ENCODE data around the gene SLC6A13. TPM values are rescaled to one million over a fixed set of nuclear protein-coding genes. Genes with fewer than 3 reads are reported as not detected.

The SLC6A13 gene
- total RNA-seq, 4 donors from 2014 or later: 0.13 to 1.9 (median 0.82) TPM; not detected in 1

DNA sequence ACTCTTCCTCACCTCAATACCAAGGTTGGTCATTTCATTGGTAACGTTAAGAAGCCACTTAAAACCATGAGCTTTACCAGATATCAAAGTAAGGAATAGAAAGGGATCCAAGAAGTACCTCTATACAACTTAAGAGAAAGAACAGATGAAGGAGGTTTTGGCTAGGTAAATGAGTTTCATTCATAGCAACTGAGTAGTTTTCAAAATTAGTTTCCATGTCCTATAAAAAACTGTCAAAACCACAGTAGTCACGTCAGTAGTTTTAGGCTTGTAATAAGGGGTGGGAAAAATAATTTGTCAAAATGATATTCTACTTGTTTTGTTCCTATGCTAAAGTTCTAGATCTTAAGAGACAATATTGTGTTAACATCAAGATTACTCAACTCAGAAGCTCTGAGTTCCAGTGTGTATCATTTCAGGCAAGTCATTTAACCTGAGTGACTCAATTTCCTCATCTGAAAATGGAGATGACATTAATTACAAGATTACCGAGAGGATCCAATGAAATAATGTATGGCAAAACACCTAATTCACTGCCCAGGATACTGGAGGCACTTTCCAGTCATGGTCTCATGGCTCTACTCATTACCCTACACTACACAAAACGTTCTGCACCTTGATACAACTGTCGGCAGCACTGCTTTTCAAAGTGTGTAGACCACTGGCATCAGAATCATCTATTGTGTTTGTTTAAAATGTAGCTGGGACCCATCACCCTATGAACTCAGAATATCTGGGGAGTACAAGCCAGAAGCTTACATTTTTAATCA is 24.1 kb upstream of the SLC6A13 start:
- Histone ChIP-seq H3K4me1 (no peaks in the 10 kb centered on the region), H3K27me3 (no peaks in the 10 kb centered on the region), H3K4me3 (no peak overlapping the region), H3K27ac (no peak overlapping the region), H3K9me3 (no peaks in the 10 kb centered on the region), H3K36me3 (peaks cover 0 to 53% of the 10 kb centered on the region in 2 donors)
- TF ChIP-seq POLR2A (IDR thresholded peaks at IDR 0.05): no peak
- TF ChIP-seq, protein P1, sequence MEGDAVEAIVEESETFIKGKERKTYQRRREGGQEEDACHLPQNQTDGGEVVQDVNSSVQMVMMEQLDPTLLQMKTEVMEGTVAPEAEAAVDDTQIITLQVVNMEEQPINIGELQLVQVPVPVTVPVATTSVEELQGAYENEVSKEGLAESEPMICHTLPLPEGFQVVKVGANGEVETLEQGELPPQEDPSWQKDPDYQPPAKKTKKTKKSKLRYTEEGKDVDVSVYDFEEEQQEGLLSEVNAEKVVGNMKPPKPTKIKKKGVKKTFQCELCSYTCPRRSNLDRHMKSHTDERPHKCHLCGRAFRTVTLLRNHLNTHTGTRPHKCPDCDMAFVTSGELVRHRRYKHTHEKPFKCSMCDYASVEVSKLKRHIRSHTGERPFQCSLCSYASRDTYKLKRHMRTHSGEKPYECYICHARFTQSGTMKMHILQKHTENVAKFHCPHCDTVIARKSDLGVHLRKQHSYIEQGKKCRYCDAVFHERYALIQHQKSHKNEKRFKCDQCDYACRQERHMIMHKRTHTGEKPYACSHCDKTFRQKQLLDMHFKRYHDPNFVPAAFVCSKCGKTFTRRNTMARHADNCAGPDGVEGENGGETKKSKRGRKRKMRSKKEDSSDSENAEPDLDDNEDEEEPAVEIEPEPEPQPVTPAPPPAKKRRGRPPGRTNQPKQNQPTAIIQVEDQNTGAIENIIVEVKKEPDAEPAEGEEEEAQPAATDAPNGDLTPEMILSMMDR (IDR thresholded peaks at IDR 0.05 in 4 of 5, conservative IDR thresholded peaks at IDR 0.05 in 1 of 5): no peak
- ATAC-seq (no peak), DNase-seq (no peak)
- in situ Hi-C loops (cut with MboI; ENCODE audit: low sequenced_read_pairs in 4 of 4): no loop called here
- intact Hi-C loops (cut with DNase I; ENCODE audit: low total_unique reads): no loop called here

DNA sequence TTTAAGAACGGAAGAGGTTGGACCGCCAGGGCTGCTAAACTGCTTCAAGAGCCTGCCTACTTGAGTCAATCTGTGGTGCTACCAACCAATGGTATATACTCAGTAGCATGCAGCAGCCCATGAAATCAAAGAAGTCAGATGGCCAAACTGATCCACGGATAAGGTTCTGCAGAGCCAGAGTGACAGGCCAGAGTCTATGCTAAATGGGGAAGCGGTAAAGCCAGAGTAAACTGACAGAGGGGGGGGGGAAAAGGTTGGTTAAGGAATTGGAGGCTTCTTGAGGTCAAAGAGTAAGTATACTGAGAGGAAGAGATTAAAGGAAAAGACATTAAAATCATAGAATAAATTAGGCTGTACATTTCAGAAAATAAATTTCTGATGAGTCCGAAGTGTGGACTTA is 15.4 kb upstream of the SLC6A13 start:
- Histone ChIP-seq H3K4me3 (no peak overlapping the region), H3K36me3 (peaks cover 0 to 16% of the 10 kb centered on the region in 2 donors), H3K4me1 (peaks cover 0 to 9% of the 10 kb centered on the region in 2 donors), H3K27ac (no peak overlapping the region), H3K27me3 (no peaks in the 10 kb centered on the region), H3K9me3 (no peaks in the 10 kb centered on the region)
- DNase-seq: no peak
- no peak for TF ChIP-seq POLR2A (IDR thresholded peaks at IDR 0.05)
- TF ChIP-seq, protein P1 (IDR thresholded peaks at IDR 0.05 in 4 of 5, conservative IDR thresholded peaks at IDR 0.05 in 1 of 5): no peak
- ATAC-seq: no peak
- in situ Hi-C loops (cut with MboI; ENCODE audit: low sequenced_read_pairs in 4 of 4): no loop called here
- intact Hi-C loops (cut with DNase I; ENCODE audit: low total_unique reads): no loop called here

DNA sequence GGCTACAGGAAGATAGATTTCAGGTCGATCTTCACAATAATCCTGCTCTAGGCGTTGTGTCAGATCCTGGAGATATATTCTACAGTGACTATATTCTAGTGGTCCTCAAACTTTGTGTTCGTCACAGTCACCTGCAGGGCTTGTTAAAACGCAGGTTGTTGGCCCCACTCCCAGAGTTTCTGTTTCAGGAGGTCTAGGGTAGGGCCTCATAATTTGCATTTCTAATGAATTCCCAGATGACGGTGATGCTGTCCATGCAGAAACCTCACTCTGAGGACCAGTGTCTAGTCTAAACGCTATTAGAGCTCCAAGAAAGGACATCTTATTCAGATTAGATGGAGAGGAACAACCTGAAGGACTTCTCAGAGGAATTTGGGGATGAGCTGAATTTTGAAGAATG is 13.2 kb upstream of the SLC6A13 start:
- peaks cover 0 to 8% of the 10 kb centered on the region in 2 donors for H3K36me3 ChIP-seq
- H3K27ac ChIP-seq: no peak overlapping the region
- no peaks in the 10 kb centered on the region for H3K9me3 ChIP-seq
- in situ Hi-C loops (cut with MboI; ENCODE audit: low sequenced_read_pairs in 4 of 4): no loop called here
- no peaks in the 10 kb centered on the region for H3K27me3 ChIP-seq
- ATAC-seq: no peak
- no peak for DNase-seq
- H3K4me3 ChIP-seq: no peak overlapping the region
- intact Hi-C loops (cut with DNase I; ENCODE audit: low total_unique reads): no loop called here
- TF ChIP-seq, protein P1 (IDR thresholded peaks at IDR 0.05 in 4 of 5, conservative IDR thresholded peaks at IDR 0.05 in 1 of 5): no peak
- no peak for TF ChIP-seq POLR2A (IDR thresholded peaks at IDR 0.05)
- peaks cover 0 to 4% of the 10 kb centered on the region in 2 donors for H3K4me1 ChIP-seq

DNA sequence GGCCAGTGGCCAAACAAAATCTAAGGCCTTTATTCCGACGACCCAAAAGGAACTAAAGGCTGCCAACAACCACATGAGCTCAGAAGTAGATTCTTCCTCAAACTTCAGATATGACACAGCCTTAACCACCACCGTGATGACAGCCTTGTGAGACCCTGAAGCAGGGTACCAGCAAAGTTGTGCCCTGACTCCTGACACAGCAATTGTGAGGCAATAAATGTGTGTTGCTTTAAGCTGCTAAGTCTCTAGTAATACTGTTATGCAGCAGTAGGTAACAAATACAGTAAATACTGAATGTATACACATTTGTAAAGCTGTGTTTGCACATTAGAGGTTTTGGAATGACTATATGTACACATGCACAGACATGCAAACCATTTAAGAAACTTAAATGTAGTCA is 10.7 kb upstream of the SLC6A13 start:
- ATAC-seq: no peak
- intact Hi-C loops (cut with DNase I; ENCODE audit: low total_unique reads): no loop called here
- DNase-seq: no peak
- no peak overlapping the region for H3K4me3 ChIP-seq
- H3K9me3 ChIP-seq: no peaks in the 10 kb centered on the region
- no peaks in the 10 kb centered on the region for H3K4me1 ChIP-seq
- H3K27ac ChIP-seq: no peak overlapping the region
- H3K27me3 ChIP-seq: no peaks in the 10 kb centered on the region
- in situ Hi-C loops (cut with MboI; ENCODE audit: low sequenced_read_pairs in 4 of 4): no loop called here
- no peaks in the 10 kb centered on the region for H3K36me3 ChIP-seq
- TF ChIP-seq POLR2A (IDR thresholded peaks at IDR 0.05): no peak
- TF ChIP-seq, protein P1 (IDR thresholded peaks at IDR 0.05 in 4 of 5, conservative IDR thresholded peaks at IDR 0.05 in 1 of 5): no peak
